Activated CD4-positive, alpha-beta T cell treated with anti-CD3 and anti-CD28 coated beads, Interleukin-2, amount 50 U/mL, for 1 hour (primary cell): Measurements from ENCODE around the gene CCR5AS.
"Not testable (repeated sequence)": the region's sequence is repeated elsewhere in the genome, so short reads cannot be mapped to it uniquely, and the experiment has no call there.

ENCODE experiments used
- DNase-seq: peaks from one replicate; pipeline ENCODE4 v3.0.0-alpha.2; 2020

CCR5AS gene

DNA sequence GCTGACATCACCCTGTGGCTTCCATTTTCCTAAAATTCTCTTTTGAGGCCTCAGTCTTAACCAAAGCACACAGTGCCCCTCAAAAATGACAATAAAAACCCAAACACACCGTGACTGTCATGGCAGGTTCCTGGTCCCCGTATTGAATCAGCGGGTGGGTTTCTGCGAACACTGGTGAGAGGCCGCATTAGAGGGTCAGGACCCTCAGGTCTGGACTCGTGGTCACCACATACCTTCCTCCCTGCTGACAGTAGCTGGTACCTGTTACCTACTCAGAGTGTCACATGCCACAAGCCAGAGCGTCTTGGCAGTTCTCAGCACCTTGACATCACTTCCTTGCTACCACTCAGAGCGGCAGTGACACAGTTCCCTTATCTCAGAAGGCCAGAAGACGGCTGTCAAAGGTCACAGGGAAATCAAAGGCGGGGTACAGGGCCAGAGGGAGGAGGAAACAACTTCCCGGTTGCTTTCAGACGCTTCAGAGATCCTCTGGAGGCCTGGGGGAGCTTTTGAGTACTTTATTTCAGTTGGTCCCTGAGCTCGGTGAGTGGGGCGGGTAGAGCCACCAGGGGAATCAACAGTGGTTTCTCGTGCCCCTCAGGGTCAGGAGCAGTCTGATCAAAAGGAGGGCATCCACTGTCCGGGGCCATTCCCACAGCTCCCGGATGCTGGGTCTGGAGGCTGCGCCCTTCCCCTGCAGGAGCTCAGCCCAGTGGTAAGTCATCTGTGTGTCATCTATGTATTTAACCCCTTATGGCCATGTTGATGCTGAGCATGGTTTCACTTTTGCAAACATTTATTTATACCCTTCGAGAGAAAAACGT, at the start of gene CCR5AS, which contains the start of gene CCRL2:
Gene CCR5AS (minus strand): TSS at position 279 of the 824 bp plus-strand sequence.
Gene CCRL2 (plus strand): TSS at position 472 of the 824 bp plus-strand sequence. CDS start 821 bp downstream, outside the sequence.
- DNase-seq: peak; percentile 12

DNA sequence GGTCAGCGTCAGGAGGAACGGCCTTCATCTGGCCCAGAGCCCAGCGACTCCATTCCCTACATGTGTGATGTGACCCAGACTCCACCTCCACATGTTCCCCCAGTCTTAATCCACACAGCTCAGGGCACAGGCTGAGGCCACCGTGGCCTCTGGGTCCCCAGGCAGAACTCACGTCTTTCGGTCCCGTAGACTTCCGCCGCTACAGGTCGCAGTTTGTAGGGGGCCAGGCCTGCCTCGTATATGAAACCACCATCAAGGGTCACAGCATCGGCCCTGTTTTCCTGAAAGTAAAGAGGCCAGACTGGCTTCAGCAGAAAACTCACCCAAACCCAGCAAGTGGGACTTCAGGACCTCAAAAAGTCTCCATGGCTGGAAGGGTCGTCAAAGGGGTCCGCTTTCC, 49.3 kb upstream of the CCR5AS start:
- no peak for DNase-seq

DNA sequence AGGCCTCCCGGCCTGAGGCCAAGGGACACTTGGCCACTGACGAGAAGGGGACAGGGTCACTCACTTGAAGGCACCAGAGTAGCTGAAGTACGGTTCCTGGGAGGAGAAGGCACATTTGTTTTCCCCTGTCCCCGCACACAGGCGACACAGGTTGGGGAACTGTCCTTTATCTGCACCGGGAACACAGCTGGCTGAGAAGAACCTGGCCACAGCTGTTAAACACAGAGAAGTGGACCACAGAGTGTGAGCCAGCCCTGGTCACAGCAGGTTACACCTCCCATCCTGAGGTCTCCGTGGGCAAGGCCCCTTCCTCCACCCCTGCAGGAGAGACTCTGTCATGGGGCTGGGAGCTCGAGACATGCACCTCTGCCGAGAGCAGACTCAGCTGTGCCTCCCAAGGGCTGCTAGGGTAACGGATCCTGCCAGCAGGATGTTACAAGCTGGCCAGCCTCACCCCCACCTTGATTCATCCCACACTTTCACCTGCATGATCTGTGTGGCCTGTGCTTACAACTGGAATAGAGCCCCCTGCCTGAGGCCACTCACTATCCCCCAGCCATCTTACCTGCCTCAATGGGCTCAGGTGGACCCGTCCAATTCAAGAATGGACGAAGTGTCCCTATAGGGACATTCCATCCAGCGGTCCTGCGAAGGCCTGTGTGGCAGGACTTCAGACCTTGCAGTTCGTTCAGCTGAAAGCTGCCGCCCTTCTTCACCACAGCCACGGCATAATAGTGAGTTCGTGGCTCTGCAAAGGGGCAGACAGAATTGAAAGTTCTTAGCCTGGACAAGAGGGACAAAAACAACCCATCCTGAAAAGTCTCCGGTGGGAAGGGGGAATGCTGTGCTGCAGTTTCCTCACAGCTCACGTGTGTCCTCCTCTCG, 48.6 kb upstream of the CCR5AS start:
- DNase-seq: no peak

DNA sequence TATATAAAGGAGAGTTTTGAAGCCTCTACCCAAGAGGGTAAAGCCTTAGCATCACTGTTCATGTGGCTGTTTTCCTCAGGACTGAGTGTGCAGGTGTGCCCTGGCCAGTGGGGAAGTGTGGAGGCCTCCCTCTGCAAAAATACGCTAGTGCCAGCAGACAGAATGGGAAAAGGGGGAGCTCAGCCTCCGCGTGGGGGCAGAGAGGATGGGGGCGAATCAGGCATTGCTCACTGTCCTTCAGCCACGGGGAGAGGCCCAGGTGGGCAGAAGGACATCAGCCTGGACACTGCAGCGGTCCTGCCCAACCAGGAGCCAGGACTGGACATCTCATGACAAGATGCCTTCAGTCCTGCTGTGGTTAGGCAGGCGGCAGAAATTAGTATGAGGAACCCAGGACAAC, 47.7 kb upstream of the CCR5AS start:
- DNase-seq: no peak

DNA sequence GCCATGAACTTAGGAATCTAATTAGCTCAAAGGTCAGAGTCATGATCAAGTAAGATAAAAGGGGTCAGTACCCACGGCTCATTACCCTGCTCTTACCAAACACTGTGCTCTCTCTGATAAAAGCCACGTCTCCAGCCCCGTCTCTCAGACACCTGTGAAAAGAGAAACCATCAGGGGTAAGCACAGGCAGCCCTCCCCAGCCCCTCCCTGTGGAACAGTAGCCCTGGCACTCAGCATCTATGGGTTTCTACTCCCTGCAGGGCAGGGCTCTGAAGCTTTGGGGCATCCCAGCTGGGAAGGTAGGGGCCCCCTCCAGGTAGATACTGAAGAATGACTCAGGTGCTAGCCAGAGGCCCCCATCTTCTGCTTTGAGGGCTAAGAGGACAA, 47.3 kb upstream of the CCR5AS start:
- DNase-seq: no peak

DNA sequence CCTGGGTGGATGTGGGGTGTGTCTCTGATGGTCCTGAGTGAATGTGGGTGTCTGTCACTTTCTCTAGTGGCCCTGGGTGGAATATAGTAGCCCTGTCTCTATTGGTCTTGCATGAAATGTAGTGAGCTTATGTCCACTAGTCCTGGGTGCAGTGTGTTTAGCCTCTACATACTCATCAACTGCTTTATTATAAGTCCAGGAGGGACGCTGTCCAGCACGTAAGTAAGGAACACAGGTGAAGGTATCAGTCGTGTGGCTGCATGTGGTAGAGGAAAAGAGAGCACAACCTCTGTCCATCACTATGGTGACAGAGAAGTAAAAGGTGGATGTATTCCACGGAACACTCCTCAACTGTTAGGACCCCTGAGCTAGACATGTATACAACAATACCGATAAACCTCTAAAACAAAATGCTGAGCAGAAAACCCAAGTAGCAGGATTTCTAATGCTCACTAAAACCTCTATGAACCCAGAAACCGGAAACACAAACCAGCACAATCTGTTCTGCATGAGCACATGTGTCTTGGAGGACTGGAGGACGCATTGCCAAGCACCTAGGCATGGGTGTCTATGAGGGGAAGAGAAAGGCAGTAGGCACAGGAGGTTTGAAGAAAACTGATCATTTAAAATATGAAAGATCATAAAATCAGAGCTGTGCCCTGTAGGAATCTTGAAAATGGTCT, 46.8 kb upstream of the CCR5AS start:
- DNase-seq: no peak

DNA sequence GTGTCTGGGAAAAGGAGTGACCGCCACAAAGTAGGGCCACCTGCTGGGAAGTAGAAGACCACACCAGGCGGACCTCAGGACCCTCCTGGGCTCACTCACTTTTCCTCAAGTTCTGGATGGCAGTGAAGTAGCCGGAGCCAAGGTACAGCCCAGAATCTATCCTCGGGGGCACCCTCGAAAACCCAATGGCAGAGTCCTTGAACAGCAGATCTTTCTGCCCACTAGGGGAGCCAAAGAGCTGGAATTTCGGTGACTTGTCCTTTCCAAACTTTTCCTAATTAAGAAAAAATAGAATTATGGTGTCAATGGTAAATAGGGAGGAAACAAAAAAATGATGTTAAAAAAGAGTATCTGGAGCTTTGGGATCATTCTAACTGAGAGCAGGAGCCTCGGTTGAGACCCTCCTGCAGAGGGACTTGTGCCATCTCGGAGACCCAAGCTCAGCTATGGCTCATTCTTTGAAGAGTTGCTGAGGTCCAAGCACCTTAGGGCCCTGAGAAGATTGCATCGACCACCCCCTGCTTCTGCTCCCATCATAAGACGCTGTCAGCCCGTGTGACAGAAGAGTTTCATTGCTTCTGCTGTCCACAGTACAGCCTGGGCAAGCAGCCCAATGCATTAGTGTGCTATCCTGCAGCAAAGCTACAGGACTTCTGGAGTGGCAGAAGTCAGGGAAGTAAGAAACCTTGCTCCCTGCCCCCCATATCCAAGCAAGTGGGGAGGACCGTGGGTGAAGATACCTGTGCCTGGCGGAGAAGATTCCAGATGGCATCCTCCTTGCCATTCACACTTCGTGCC, 43.1 kb upstream of the CCR5AS start:
- no peak for DNase-seq

DNA sequence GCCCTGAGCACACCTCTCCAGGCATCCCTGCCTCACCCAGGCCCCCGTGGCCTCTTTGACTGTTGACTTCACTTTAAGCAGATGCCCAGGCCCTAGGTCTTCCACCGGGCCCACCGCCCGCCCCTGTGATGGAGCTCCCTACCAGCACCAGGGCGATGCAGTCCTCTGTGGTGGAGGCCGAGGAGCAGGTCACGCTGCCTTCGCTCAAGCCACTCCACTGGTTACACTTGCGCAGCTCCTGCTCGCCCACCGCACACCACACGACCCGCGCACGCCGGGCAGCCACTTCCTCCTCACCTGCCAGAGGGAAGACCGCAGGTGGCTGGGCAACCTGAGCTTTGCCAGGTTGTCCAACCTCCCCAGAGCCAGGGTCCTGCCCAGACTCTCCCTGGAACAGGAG, 41.9 kb upstream of the CCR5AS start:
- no peak for DNase-seq

DNA sequence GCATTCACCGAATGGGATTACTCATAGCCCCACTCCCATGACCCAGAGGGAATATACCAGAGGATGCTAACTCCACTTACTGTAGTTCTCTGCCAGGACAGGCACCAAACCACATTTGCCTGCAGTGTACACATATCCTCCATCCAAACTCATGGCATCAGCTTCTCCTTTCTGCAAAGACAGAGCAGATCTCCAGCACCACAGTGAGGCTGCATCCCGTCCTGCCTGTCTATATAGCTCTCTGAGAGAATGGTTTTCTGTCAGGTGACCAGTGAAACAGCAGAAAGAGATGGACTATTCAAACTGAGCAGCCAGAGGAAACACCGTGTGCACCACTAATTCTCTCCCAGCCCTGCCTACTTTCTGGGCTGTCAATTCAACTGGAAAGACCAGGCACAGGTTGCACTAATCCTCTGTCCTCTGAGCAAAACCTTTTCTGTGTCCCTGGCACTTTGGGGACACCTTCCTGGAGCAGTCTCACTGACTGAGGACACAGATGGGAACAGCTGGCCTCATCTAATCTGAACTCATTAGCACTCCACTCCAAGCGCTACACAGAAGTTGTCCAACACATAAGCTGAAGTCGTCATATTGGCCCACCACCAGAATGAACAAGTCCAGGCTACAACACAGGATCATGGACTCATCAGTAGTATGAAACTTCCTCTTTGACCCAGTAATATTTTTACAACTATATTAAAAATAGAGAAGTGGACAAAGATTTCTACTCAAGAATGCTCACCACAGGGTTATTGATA, 40.5 kb upstream of the CCR5AS start:
- no peak for DNase-seq

DNA sequence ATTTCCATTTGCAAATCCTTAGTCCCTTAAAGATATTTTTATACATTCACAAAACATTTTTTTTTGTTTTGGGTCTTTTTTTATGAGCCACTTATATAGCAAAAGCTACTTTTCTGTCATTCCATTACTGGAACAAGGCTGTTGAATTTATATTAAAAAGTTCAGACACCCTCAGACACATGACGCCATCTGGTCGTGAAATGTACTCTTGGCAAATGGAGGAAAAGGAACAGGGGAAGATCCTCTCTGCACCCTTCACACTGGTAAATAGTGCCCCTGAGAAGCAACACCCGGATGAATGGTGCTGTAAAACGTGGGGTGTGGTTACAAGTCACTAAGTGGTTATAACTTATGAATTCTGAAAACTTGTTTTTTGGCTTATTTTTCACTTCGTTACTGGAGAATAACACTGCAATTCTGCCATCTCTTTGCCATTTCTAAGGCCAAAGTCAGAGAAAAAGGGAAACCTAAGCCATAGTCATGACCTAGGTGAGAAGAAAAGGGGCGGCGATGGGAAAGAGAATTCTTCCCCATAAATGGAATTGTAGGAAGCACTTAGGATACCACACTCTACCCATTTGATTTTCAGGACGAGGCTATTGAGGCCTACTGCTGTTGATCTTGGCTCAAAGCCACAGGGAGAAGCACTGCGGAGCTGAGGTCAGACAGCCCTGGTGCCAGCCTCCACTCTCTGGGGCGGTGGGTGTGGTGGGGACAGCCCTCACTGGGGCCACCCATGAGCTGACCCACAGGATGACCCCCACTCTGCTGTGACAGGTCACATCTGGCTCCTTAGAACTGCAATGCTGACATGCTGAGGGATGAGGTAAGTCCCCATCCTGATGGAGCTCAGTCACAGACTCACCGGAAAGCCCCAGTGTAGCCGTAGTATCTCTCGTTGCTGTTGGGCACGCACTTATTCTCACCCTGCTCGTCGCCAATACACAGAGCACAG, 36.0 kb upstream of the CCR5AS start:
- DNase-seq: peak; percentile 25

DNA sequence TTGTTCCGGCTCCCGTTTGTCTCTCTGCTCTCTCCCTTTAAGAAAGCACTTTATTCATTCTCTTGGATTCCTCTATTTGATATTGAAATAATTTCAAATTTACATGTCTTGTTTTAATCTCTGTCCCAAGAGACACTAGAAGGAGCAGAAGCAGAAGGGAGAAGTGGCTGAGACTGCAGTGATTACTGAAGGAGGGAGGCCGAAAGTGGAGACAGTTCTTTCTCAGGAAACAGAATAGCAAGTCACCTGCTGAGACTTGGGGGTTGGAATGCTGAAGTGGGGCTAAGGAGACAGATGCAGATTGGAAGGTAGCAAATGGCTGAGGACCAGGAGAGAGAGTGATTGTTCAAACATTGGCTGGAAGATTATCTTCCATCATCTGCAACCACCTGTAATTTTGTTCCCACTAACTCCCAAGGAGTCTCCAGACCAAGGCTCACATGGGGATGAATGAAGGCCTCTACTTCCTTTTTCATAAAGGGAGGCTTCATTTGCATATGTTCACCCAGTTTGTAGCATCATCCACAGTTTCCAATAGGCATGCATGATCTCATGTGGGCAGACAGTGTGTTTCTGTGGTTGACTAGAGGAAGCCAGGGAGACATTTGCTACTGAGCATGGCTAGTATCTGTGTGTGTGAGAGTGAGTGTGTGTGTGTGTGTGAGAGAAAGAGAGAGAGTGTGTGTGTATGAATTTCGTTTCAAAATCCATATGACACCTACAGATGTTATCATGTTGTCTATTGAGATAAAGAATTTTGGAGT, 33.8 kb upstream of the CCR5AS start:
- no peak for DNase-seq

DNA sequence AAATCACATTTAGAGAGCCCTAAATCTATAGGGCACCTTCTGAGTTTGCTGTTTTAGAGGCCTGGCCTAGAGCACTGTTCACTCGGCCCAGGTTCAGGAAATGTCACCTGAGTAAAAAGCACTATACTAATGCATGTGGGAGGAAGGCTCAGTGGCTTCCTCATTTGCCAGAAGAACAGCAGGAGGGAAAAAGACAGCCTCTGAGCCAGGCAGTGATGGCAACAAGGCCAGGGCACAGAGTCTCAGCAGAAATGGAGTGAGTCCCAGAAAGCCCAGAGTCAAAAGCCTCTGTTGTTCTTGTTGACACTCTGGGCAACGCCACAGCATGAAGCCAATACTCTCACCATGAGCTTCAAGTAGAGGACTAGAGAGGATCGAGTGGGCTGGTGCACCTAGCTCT, 32.0 kb upstream of the CCR5AS start:
- no peak for DNase-seq

DNA sequence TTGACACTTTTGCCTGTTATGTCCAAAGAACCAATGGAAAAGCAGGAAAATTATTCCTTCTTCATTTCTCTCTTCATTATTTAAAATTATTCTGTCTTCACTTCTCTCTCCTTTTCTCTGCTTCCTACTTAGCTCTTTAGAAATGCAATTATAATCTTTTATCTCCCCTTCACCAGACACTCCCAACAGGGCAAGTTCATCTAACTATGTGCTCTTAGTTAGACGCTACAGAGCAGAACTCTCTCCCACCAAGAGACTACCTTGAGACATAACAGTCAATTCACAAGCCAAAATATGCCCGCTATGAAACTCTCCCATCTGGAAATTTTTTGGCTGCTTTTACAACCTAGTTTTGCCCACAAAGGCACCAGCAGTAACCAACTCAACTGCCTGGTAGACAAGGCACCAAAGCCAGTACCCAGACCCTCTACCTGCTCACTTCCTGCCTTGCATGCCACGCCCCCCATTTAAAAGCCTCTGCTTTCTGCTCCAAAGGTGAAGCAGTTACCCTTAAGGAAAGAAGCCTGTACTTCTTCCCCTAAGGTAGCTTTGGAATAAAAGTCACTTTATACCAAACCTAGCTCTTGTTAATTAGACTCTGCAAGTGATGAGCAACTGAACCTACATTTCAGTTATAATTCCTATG, 28.3 kb upstream of the CCR5AS start:
- DNase-seq: no peak

DNA sequence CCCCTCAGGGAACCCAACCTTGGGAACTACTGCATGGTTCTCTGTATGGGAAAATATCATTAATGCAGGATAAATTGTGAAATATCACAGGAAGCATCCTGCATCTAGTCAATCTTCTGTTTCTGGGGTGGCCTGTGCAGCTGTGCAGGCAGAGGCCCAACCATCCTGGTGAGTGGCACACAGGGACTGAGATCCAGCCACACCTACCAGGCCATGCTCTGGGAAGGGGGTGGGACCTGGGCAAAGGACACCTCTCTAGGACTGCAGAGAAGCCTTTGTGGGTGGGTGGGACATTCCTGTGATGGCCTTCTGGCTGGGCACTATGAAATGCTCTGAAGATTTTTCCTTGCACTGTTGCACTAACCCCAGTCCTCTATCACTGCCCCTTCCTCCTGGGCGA, 27.0 kb upstream of the CCR5AS start:
- DNase-seq: no peak

DNA sequence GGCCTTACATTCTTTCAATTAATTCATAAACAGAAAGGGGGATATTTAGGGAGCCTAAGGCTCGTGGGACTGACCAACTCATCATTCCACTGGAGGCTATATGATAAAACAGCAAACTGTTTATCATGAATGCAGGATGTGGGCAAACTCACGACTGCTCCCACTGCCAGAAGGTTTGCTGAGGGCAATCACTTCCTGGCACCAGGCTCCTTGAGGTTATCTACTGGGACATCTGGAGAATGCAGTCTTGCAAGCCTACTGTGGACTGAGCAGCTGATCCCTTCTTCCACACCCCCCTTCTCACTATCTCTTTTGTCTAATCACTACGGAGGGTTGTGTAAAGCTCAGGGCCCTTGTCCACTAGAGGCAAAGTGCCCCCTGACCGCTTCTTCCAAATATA, 26.3 kb upstream of the CCR5AS start:
- not testable (repeated sequence) for DNase-seq

DNA sequence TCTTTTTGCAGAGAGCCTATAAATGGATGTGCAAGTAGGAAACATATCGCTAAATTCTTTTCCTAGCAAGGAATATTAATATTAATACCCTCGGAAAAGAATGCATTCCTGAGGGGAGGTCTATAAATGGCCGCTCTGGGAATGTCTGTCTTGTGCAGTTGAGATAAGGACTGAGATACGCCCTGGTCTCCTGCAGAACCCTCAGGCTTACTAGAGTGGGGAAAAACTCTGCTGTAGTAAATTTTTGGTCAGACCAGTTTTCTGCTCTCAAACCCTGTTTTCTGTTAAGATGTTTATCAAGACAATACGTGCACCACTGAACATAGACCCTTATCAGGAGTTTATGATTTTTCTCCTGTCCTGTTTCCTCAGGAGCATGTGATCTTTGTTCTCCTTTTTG, 25.0 kb upstream of the CCR5AS start:
- not testable (repeated sequence) for DNase-seq

DNA sequence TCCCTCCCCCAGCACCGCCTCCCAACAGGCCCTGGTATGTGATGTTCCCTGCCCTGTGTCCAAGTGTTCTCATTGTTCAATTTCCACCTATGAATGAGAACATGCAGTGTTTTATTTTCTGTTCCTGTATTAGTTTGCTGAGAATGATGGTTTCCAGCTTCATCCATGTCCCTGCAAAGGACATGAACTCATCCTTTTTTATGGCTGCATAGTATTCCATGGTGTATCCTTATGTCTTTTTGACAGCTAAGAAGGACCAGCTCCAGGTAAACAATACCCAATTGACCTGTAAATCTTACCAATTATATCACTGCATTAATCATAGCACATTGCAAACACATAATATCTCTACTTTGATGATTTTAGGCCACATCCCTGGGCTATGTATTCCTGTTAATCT, 24.0 kb upstream of the CCR5AS start:
- not testable (repeated sequence) for DNase-seq

DNA sequence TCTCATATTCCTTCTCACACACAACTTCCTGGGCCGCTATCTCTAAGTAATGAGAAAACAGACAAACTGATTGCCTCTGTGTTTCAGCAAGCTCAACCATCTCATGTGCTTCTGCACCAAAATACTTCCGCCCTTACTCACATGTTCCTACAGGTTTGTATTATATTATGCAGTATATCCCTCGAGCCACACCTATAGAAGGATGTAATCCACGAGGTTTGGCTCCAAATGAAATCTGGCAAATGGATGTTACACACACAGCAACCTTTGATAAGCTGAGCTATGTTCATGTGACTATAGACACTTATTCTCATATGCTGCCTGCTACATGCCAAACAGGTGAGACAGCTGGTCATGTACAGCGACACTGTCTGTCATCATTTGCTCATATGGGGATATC, 22.8 kb upstream of the CCR5AS start:
- no peak for DNase-seq

DNA sequence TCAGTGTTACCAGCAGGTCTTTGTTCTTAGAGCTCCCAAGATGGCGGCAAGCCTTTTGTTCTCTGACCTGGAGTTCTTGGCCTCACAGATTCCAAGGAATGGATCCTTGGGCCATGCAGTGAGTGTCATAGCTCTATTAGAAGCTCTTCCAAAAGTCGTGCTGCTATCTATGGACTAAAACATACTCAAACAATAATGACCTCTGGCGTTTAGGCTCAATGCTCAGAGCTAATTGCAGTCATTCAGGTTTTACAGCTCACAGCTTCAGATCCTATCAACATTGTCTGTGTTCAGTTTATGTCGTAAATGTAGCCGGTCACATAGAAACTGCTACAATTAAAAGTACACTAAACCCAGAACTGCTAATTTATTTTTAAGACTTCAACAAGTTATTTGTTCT, 22.4 kb upstream of the CCR5AS start:
- no peak for DNase-seq
